Naive thymus-derived CD4-positive, alpha-beta T cell (primary cell): ENCODE results near the gene PLCG2. TPM values are rescaled to one million over a fixed set of nuclear protein-coding genes. Genes with fewer than 3 reads are reported as not detected.

Experiments
- ATAC-seq: fragments of 150-1000 bp; cut with Tn5 transposase; 2 replicates; pipeline ENCODE4 v1.10.0; 2021; ENCODE audit warnings: mild to moderate bottlenecking, moderate library complexity
- CTCF ChIA-PET: fragments of 350-600 bp; sonication (Branson Sonifier 250); formaldehyde crosslinking; loops from one replicate; lab custom pipeline; 2021; ENCODE audit warnings: antibody characterized with exemption; lab: Charles Lee
- POLR2A ChIA-PET: fragments of 350-600 bp; sonication (Branson Sonifier 250); formaldehyde crosslinking; loops from one replicate; lab custom pipeline; 2021; ENCODE audit warnings: antibody characterized with exemption, inconsistent platforms; lab: Charles Lee
- DNase-seq, 9 donors: peaks; one replicate each; pipeline versions ENCODE4 v3.0.0 to v3.0.0-alpha.2; 2020 to 2022; ENCODE audit warnings: mixed read lengths in 1 of 9
- H3K27ac ChIP-seq: one replicate; pipeline ENCODE4 v1.7.0; 2013; ENCODE audit warnings: mild to moderate bottlenecking, low read depth, low read length, moderate library complexity
- H3K27me3 ChIP-seq, 2 donors: one replicate each; pipeline ENCODE4 v1.7.0; 2013; ENCODE audit warnings: low read length in 2 of 2, mild to moderate bottlenecking in 2 of 2, moderate library complexity in 2 of 2; ENCODE audit not compliant: control insufficient read depth in 2 of 2, insufficient read depth in 2 of 2
- H3K36me3 ChIP-seq, 3 experiments: 1 replicate in 2 of 3; 2 replicates in 1 of 3; pipeline ENCODE4 v1.7.0; 2013; ENCODE audit warnings: low read length in 3 of 3, mild to moderate bottlenecking in 3 of 3, moderate library complexity in 1 of 3; ENCODE audit not compliant: insufficient read depth in 3 of 3, control insufficient read depth in 2 of 3
- H3K4me1 ChIP-seq, 2 donors: one replicate each; pipeline ENCODE4 v1.7.0; 2013; ENCODE audit warnings: low read length in 2 of 2, mild to moderate bottlenecking in 2 of 2, moderate library complexity in 1 of 2; ENCODE audit not compliant: control insufficient read depth in 2 of 2, insufficient read depth in 2 of 2
- H3K4me3 ChIP-seq: 2 replicates; pipeline ENCODE4 v1.7.0; 2013; ENCODE audit warnings: mild to moderate bottlenecking, low read length
- H3K9me3 ChIP-seq, 3 experiments: 1 replicate in 2 of 3; 2 replicates in 1 of 3; pipeline ENCODE4 v1.7.0; 2013; ENCODE audit warnings: low read length in 3 of 3; ENCODE audit not compliant: control insufficient read depth in 2 of 3
- H3K27ac Mint-ChIP-seq, 9 donors: one replicate each; pipeline ENCODE4 v1.8.0; 2020 to 2022; ENCODE audit warnings: mixed read lengths in 9 of 9, mild to moderate bottlenecking in 8 of 9, moderate library complexity in 5 of 9, inconsistent platforms in 2 of 9
- H3K27me3 Mint-ChIP-seq, 5 donors: one replicate each; pipeline ENCODE4 v1.8.0; 2021 to 2022; ENCODE audit warnings: mixed read lengths in 5 of 5, mild to moderate bottlenecking in 1 of 5
- H3K36me3 Mint-ChIP-seq, 5 donors: one replicate each; pipeline ENCODE4 v1.8.0; 2020 to 2022; ENCODE audit warnings: mixed read lengths in 5 of 5, mild to moderate bottlenecking in 3 of 5, inconsistent platforms in 1 of 5
- H3K4me1 Mint-ChIP-seq, 7 donors: one replicate each; pipeline ENCODE4 v1.8.0; 2020 to 2022; ENCODE audit warnings: mixed read lengths in 7 of 7, mild to moderate bottlenecking in 3 of 7, inconsistent platforms in 1 of 7
- H3K4me3 Mint-ChIP-seq, 10 donors: one replicate each; pipeline ENCODE4 v1.8.0; 2020 to 2022; ENCODE audit warnings: mild to moderate bottlenecking in 10 of 10, mixed read lengths in 10 of 10, moderate library complexity in 6 of 10, inconsistent platforms in 2 of 10
- H3K9me3 Mint-ChIP-seq, 11 donors: one replicate each; pipeline ENCODE4 v1.8.0; 2020 to 2022; ENCODE audit warnings: mixed read lengths in 11 of 11, mild to moderate bottlenecking in 4 of 11, inconsistent platforms in 1 of 11, moderate library complexity in 1 of 11
- intact Hi-C, 2 donors: fragments of 100-400 bp; cut with micrococcal nuclease; formaldehyde crosslinking; loops; one replicate each; pipeline ENCODE4 v1.15.1; 2023
- polyA plus RNA-seq, 2 donors: library from polyadenylated mRNA; unstranded; fragments of 300-500 nt; fragmentation: Illumina TruSeq; gene quantifications; one replicate each; pipeline ENCODE4 v1.2.3, GENCODE V29; 2021
- total RNA-seq, 6 experiments: library from RNA in 5 of 6; stranded (reverse) in 5 of 6; gene quantifications; 1 replicate in 5 of 6; 2 replicates in 1 of 6; pipeline ENCODE4 v1.2.3 and lab custom pipeline; 2021 to 2026

Gene PLCG2
- total and polyA plus RNA-seq, 7 experiments from 2014 or later = 0.07 to 85.8 (median 1.5) TPM

DNA sequence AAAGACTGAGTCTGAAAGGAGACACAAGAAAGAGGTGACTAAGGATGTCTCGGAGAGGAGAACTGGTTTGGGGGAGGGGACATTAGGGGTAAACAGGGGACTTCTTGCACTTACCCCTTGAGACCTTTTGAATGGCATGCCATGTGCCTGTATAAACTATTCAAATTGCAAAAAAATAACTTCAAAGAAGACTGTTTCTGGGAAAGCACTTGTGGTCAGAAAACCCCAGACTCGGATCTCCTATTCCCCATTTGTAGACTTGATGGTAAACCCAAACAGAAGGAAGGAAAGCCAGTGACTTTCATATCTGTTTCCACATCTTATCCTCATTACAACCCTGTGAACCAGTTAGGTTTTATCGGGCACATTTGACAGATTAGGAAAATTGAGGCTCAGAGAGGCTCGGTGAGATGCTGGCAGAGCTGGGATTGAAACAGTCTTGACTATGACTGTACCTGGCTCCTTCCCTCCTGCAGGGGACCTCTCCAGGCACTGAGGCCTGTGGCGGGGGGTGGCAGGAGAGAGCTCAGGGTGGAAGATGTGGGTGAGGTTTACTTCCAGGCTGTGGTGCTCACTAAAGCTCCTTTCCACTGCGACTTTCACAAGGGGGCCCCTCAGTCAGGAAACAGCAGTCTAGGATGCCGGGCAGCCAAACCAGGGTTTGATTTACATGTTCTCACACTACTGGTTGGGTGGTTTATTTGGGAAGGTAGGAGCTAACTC is 30.5 kb upstream of the PLCG2 start:
- peaks cover 0 to 4% (median 0%) of the 10 kb centered on the region in 5 donors for H3K36me3 Mint-ChIP-seq
- Histone ChIP-seq H3K4me1 (peaks cover 4 to 10% of the 10 kb centered on the region in 2 donors), H3K36me3 (no peaks in the 10 kb centered on the region), H3K4me3 (no peak overlapping the region), H3K9me3 (no peaks in the 10 kb centered on the region), H3K27me3 (no peaks in the 10 kb centered on the region), H3K27ac (no peak overlapping the region)
- peaks cover 0 to 3% (median 0%) of the 10 kb centered on the region in 11 donors for H3K9me3 Mint-ChIP-seq
- peak overlapping the region in 1 of 10 donors; percentile 45 for H3K4me3 Mint-ChIP-seq
- CTCF ChIA-PET = no interaction called here
- intact Hi-C loops = loop anchor here (5.0 kb wide), 4 partner anchors 124 to 671 kb away; partner anchors contain the start of genes C16orf46 (in 1 of the 2), GCSH (in 1 of the 2) and MPHOSPH6 (in 1 of the 2)
- DNase-seq (no peak), ATAC-seq (no peak)
- POLR2A ChIA-PET = no interaction called here
- peaks cover 6 to 33% (median 10%) of the 10 kb centered on the region in 7 donors for H3K4me1 Mint-ChIP-seq
- peaks cover 0 to 6% (median 0%) of the 10 kb centered on the region in 5 donors for H3K27me3 Mint-ChIP-seq
- H3K27ac Mint-ChIP-seq = peak overlapping the region in 1 of 9 donors; percentile 42

DNA sequence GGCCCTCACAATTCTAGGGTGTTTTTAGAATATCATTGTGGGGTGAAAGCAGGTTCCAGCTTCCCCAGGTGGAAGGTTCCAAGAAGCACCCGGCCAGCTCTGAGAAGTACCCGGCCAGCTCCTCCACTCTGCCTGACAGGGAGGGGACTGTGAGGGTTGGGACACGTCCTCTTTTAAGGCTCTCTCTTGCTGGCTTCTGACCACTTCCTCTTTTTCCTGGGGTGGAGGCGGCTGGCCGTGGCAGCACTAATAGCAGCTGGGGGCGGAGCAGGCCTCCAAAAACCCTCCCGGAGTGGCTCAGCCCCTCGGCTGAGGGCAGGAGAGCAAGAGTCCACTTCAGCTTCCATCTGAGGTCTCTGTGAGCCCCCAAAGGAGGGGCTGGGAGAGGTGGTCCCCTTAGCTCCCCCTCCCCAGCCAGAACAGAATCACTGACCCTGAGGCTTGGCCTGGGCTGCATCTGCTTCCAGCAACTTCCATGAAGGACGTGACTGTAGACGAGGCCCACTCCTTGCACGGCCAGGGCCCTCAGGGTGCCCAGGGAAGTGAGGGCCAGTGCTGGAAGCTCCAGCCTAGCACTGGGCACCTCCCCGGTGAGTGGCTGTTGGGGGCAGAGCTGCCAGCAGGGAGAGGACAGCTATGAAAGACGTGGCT is 26.7 kb upstream of the PLCG2 start:
- ChIA-PET POLR2A (no interaction called here), CTCF (interaction anchor here (1.2 kb wide), 1 partner anchor 14 kb away, joined by 6 read pairs; no protein-coding TSS in a partner anchor)
- H3K4me1 Mint-ChIP-seq = peaks cover 0 to 32% (median 0%) of the 10 kb centered on the region in 7 donors
- no peaks in the 10 kb centered on the region for H3K36me3 Mint-ChIP-seq
- intact Hi-C loops = no loop called here
- no peak overlapping the region for H3K27ac Mint-ChIP-seq
- no peak overlapping the region for H3K4me3 Mint-ChIP-seq
- no peaks in the 10 kb centered on the region for H3K36me3 ChIP-seq
- H3K9me3 ChIP-seq = no peaks in the 10 kb centered on the region
- H3K27me3 Mint-ChIP-seq = peaks cover 0 to 7% (median 5%) of the 10 kb centered on the region in 5 donors
- peak; percentile 94 for ATAC-seq
- H3K27ac ChIP-seq = no peak overlapping the region
- H3K4me1 ChIP-seq = no peaks in the 10 kb centered on the region
- no peak overlapping the region for H3K4me3 ChIP-seq
- DNase-seq = no peak
- H3K27me3 ChIP-seq = no peaks in the 10 kb centered on the region
- peaks cover 0 to 2% (median 0%) of the 10 kb centered on the region in 11 donors for H3K9me3 Mint-ChIP-seq

DNA sequence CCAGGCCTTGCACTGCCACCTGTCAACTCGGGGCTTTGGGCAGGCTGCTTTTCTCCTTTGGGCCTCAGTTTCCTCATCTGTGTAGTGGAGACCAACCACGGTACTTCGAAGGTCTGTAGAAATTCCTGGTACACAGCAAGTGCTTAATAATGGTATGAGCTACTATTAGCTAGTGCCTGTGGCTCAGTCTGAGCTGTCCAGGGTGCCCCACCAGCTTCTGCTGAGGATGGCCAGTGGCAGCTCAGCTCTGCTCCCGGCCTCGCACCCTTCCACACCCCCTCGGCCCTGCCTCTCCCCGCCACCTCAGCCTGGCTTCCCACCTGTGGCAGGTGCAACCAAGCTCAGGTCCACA is 26.2 kb upstream of the PLCG2 start:
- peaks cover 0 to 36% (median 0%) of the 10 kb centered on the region in 7 donors for H3K4me1 Mint-ChIP-seq
- H3K4me1 ChIP-seq = no peaks in the 10 kb centered on the region
- ChIA-PET POLR2A (no interaction called here), CTCF (interaction anchor here (1.2 kb wide), 1 partner anchor 15 kb away, joined by 6 read pairs; no protein-coding TSS in a partner anchor)
- no peak for ATAC-seq
- no peak overlapping the region for H3K4me3 ChIP-seq
- no peaks in the 10 kb centered on the region for H3K36me3 ChIP-seq
- no peak for DNase-seq
- H3K27me3 ChIP-seq = no peaks in the 10 kb centered on the region
- H3K9me3 ChIP-seq = no peaks in the 10 kb centered on the region
- intact Hi-C loops = no loop called here
- H3K27ac Mint-ChIP-seq = peak overlapping the region in 1 of 9 donors; percentile 55
- peaks cover 0 to 7% (median 5%) of the 10 kb centered on the region in 5 donors for H3K27me3 Mint-ChIP-seq
- H3K9me3 Mint-ChIP-seq = peaks cover 0 to 2% (median 0%) of the 10 kb centered on the region in 11 donors
- H3K4me3 Mint-ChIP-seq = no peak overlapping the region
- H3K27ac ChIP-seq = no peak overlapping the region
- H3K36me3 Mint-ChIP-seq = no peaks in the 10 kb centered on the region

DNA sequence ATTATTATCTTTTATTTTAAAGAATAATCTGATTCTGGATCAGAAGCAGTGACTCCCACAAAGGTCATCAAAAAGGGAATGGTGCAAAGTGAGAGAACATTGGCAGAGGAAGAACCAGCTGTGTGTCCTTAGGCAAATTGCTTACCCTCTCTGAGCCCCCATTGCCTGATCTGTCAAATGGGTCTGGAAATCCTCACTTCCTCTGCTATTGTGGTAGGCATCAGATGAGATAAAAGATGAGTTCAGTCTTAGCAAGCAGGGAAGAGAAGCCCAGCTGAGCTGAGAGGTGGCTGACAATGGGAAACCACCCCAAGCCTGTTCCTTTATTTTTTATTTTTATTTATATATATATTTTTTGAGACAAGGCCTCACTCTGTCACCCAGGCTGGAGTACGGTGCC is 24.2 kb upstream of the PLCG2 start:
- Histone ChIP-seq H3K27me3 (no peaks in the 10 kb centered on the region), H3K9me3 (no peaks in the 10 kb centered on the region), H3K36me3 (no peaks in the 10 kb centered on the region), H3K27ac (no peak overlapping the region), H3K4me3 (no peak overlapping the region), H3K4me1 (no peaks in the 10 kb centered on the region)
- intact Hi-C loops = no loop called here
- no peaks in the 10 kb centered on the region for H3K36me3 Mint-ChIP-seq
- DNase-seq = no peak
- H3K4me1 Mint-ChIP-seq = peaks cover 0 to 18% (median 0%) of the 10 kb centered on the region in 7 donors
- POLR2A ChIA-PET = no interaction called here
- no peak overlapping the region for H3K27ac Mint-ChIP-seq
- ATAC-seq = no peak
- CTCF ChIA-PET = interaction anchor here (0.9 kb wide), 1 partner anchor 351 kb away, joined by 4 read pairs; no protein-coding TSS in a partner anchor
- peaks cover 0 to 7% (median 3%) of the 10 kb centered on the region in 5 donors for H3K27me3 Mint-ChIP-seq
- H3K4me3 Mint-ChIP-seq = no peak overlapping the region
- peaks cover 0 to 2% (median 0%) of the 10 kb centered on the region in 11 donors for H3K9me3 Mint-ChIP-seq

DNA sequence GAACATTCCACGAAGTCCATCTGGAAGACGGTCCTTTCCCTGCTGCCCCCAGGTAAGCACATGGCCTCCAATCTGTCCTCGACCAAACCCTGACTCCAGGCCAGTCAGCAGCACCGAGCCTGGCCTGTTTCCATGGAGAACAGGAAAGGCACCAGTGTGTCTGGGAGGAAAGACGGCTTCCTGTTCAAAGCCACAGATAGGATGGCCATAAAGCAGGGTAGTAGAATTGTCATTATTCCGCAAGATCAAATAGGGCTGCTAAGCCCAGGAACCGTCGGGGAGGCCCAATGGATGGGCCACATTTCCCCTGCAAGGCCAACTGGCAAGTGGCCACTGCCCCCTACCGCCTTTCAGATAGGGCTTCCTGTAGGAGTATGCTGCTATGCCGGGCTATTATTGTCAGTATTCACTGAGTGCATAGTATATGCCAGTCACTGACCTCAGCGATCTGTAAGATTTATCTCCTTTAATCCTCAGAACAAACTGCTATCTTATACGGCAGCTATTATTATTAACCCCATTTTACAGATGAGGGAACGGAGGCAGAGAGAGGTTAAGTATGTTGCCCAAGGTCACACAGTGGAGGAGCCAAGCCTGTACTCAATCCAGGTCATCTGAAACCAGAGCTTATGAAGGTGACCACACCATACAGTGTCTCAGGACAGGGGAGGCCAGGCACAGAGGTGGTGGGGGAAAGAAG is 23.0 kb upstream of the PLCG2 start:
- Mint-ChIP-seq H3K9me3 (peaks cover 0 to 2% (median 0%) of the 10 kb centered on the region in 11 donors), H3K4me3 (no peak overlapping the region), H3K27ac (no peak overlapping the region), H3K4me1 (peaks cover 0 to 18% (median 0%) of the 10 kb centered on the region in 7 donors), H3K27me3 (peaks cover 0 to 7% (median 0%) of the 10 kb centered on the region in 5 donors), H3K36me3 (no peaks in the 10 kb centered on the region)
- intact Hi-C loops = no loop called here
- ChIA-PET CTCF (interaction anchor here (0.6 to 0.9 kb wide), 2 partner anchors 352 to 495 kb away, joined by 4 to 7 read pairs; no protein-coding TSS in a partner anchor), POLR2A (interaction anchor here (0.5 kb wide), 1 partner anchor 763 kb away, joined by 3 read pairs; no protein-coding TSS in a partner anchor)
- no peaks in the 10 kb centered on the region for H3K27me3 ChIP-seq
- DNase-seq = no peak
- H3K36me3 ChIP-seq = no peaks in the 10 kb centered on the region
- no peak overlapping the region for H3K4me3 ChIP-seq
- H3K4me1 ChIP-seq = no peaks in the 10 kb centered on the region
- no peak overlapping the region for H3K27ac ChIP-seq
- no peaks in the 10 kb centered on the region for H3K9me3 ChIP-seq
- ATAC-seq = peak; percentile 19

DNA sequence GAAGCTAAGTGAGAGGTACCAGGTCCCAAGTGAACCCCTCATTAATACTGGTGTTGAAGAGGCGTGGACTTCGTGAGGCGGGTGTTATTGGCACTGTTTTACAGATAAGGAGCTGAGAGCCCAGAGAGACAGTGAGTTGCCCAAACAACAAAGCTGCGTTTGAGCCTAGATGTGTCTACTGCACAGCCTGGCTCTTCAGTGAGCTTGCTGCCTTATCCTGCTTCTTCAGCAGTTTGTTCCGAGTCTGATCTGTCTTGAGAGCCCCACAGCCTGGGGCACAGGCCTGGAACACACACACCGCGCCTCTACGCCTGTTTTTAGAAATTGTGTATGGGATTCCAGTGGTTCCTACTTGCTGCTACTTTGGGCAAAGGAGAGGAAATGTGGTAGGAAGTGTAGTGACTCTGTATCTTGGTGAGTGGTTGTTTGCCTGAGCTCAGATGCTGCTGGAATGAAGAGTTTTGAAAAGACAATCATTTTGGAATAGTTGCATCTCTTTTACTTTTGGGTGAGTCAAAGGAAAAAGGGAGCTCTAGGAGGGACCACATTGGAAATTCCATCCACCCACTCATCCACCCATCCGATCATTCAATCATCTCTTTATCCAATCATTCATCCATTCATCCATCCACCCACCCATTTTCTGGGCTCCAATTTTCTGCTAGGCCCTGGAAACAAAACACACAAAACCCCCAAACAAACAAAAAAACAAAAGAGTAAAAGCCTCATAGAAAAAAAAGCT is 22.3 kb upstream of the PLCG2 start:
- Mint-ChIP-seq H3K27me3 (peaks cover 0 to 7% (median 0%) of the 10 kb centered on the region in 5 donors), H3K9me3 (peaks cover 0 to 2% (median 0%) of the 10 kb centered on the region in 11 donors), H3K36me3 (no peaks in the 10 kb centered on the region), H3K4me1 (peaks cover 0 to 18% (median 0%) of the 10 kb centered on the region in 7 donors), H3K27ac (no peak overlapping the region), H3K4me3 (no peak overlapping the region)
- Histone ChIP-seq H3K27ac (no peak overlapping the region), H3K36me3 (no peaks in the 10 kb centered on the region), H3K27me3 (no peaks in the 10 kb centered on the region), H3K4me1 (no peaks in the 10 kb centered on the region), H3K4me3 (no peak overlapping the region), H3K9me3 (no peaks in the 10 kb centered on the region)
- POLR2A ChIA-PET = interaction anchor here (0.5 kb wide), 1 partner anchor 764 kb away, joined by 3 read pairs; no protein-coding TSS in a partner anchor
- ATAC-seq = no peak
- DNase-seq = no peak
- CTCF ChIA-PET = interaction anchor here (0.6 kb wide), 1 partner anchor 496 kb away, joined by 7 read pairs; no protein-coding TSS in a partner anchor
- intact Hi-C loops = no loop called here
